Activated CD8-positive, alpha-beta memory T cell treated with anti-CD3 and anti-CD28 coated beads, Interleukin-2, amount 50 U/mL, for 1 hour (primary cell): ENCODE results near the gene CPSF7.
"Not testable (repeated sequence)": the region's sequence is repeated elsewhere in the genome, so short reads cannot be mapped to it uniquely, and the experiment has no call there.

Experiments
- DNase-seq: peaks from one replicate; pipeline ENCODE4 v3.0.0-alpha.2; 2020; ENCODE audit errors: extremely low read depth

The CPSF7 gene, protein sequence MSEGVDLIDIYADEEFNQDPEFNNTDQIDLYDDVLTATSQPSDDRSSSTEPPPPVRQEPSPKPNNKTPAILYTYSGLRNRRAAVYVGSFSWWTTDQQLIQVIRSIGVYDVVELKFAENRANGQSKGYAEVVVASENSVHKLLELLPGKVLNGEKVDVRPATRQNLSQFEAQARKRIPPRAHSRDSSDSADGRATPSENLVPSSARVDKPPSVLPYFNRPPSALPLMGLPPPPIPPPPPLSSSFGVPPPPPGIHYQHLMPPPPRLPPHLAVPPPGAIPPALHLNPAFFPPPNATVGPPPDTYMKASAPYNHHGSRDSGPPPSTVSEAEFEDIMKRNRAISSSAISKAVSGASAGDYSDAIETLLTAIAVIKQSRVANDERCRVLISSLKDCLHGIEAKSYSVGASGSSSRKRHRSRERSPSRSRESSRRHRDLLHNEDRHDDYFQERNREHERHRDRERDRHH

DNA sequence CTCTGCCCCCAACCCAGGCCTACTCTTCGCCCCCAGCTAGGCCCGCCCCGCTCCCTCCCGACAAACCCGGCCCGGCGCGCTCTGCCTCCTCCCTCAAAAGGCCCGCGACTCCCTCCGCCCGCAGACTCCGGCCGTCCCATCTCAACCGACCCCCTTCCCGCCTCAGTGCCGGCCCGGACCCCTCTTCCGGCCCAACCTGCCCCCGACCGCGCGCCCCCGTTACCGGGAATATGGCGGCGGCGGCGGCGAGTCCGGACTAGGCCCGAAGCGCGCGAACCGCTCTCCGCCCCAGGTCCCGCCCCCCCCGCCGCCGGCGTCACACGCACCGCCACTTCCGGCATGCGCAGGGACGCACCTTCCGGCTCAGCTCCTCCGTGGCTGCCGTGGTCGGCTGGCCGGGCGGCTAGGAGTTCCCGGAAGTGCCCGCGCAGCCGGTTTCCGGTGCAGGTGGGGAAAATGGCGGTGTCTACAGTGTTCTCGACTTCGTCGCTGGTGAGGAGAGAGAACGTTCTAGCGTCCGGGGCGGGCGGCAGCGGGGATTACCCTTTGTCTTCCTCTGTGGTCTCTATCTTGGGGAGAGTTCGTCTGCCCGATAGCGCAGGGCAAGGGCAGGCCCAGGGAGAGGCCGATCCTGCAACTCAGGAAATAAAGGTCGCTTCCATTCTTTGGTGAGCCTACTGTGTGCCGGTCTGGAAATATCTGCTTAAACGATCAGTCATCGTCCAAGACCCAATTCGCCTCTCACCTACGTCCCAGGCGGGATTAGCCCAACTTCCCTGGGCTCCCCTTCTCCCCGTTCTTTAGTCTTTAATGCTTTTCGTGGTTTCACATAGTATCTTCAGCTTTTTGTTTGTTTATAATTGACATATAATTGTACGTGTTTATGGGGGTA is at the start of gene CPSF7, which contains the start of gene SDHAF2:
Gene CPSF7 (minus strand): TSS at position 285 of the 892 bp plus-strand sequence. CDS start 740 bp downstream, outside the sequence.
Gene SDHAF2 (plus strand): TSS at position 434 of the 892 bp plus-strand sequence. CDS start 23 bp downstream, at position 457.
- peak; percentile 86 for DNase-seq

DNA sequence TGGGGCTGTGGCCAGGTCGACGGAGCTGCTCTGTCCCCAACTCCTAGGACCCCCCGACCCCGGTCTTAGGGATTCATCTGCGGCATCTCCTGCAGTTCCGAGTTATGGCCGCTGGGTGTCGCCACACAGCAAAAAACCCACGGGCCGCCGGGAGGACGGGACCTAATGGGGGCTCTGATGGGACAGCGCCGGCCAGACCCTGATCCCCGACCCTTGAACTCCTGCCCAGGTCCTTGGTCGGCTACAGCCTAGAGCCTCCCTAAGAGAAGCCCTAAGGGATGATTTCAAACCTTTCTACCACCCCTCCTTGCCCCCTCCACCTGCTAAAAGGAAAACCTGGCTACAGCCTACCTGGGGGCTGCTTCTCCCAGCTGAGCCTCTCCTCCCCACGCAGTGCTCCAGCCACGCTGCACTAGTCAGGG is 48.0 kb upstream of the CPSF7 start:
- DNase-seq, result no peak

DNA sequence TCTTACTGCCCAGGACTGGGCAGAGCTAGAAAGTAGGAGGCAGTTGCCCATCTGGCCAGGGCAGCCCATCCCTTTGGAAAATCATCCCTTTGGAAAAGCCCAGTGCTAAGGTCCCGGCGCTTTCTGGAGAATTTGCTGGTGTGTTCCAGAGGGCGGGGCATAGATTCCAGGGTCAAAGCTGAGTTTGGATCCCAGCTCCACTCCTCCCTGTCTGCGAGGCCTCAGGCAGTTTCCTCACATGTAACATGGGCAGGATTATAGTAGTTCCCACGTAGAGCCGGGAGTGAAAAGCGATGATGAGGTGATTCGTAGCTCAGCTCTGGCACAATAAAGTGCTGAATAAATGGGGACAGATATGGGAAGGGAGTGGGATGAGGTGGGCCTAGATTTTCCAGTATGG is 47.4 kb upstream of the CPSF7 start:
- no peak for DNase-seq

DNA sequence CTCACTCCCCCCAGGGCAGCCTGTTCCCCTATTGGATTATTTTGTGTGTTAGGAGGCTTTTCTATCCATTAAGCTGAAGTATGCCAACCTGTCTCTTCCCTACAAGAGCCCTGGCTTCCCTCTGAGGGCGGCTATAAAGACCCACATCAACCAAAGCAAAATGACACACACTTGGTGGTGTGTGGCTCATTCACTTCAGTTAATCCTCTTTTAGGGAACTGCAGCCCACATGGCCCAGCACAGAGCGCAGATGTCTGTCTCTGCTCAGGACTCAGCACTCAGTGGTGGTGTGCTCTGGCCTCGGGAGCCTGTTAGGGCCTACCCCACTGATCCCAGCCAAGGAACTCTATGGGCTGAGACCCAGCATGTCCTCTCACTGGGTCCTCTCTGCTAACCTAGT is 46.6 kb upstream of the CPSF7 start:
- no peak for DNase-seq

DNA sequence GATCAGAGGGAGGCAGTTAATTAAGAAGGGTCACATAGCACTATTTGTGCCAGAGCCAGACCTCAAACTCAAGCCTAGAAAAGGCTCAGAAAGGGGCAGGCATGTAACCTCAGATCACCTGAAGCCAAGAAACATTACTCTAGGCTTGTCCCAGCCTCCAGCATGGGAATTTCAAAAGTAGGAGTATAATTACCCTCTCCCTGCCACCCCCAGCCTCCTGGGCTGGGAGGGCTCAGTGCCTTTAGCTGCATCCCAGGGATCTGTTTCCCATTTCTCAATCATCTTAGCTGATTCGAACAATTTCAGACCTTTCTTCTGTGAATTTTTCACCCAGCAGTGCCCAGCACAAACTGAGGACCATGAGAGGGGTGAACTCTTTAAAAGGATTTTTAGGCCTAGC is 45.7 kb upstream of the CPSF7 start:
- no peak for DNase-seq

DNA sequence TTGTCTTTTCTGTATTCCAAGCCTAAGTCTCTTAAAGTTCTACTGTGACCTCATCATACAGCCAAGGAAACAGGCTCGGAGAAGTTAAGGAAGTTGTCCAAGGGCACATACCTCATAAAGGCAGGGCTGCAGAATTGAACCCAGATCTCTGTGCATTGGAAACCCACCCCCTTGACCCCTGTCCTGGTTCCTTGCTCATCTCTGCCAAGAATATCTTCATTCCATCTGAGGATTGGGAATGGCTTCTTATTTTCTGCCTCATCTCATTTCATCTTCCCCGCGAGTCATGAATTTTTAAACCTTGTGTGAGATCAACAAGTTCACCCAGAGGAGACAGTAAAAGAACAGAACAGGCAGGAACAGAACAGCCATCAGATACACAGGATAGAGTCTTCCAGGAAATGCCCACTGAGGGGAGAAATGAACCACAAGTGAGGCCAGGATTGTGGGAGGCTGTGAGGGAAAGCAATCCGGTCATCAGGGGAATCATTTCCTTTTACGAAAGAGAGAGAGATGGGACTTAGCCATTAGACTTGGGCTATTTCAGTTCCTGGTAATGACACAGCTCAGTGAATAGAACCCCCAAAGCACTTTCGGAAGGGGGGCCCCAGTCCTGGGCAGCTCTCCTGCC is 44.4 kb upstream of the CPSF7 start:
- no peak for DNase-seq

DNA sequence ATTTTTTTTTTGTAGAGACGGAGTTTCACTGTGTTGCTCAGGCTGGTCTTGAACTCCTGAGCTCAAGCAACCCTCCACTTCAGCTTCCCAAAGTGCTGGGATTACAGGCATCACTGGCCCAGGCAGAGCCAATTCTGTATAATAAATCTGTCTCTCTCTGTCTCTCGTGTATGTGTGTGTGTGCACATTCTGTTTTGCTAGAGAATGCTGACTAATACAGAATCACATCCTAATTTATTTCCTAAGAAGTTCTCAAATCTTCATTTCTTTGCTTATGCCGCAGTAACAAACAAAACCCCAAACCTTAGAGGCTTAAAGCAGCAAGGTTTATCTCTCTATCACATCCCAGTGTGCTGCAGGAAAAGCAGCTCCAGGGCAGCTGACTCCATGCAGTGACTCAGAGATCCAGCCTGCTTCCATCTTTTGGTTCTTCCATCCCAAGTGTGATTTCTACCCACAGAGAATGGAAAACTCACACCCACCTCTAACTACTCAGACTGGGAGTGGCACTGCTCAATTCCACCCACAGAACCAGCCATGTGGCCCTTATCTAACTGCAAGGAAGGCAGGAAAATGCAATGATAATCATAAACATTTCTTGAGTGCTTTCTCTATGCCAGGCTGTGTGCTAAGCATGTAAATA is 43.7 kb upstream of the CPSF7 start:
- DNase-seq, result no peak

DNA sequence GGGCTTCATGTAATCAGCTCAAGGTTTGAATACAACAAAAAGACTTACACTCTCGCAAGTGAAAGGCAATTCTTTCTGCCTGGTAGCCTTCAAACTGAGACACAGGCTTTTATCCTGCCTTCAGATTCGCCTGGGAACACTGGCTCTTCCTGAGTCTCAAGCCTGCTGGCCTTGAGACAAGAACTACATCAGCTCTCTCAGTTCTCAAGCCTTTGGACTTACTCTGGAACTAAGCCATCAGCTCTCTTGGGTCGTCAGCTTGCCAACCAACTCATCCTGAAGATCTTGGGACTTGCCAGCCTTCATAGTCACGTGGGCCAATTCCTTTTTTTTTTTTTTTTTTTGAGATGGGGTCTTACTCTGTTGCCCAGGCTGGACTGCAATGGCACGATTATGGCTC is 43.1 kb upstream of the CPSF7 start:
- no peak for DNase-seq

DNA sequence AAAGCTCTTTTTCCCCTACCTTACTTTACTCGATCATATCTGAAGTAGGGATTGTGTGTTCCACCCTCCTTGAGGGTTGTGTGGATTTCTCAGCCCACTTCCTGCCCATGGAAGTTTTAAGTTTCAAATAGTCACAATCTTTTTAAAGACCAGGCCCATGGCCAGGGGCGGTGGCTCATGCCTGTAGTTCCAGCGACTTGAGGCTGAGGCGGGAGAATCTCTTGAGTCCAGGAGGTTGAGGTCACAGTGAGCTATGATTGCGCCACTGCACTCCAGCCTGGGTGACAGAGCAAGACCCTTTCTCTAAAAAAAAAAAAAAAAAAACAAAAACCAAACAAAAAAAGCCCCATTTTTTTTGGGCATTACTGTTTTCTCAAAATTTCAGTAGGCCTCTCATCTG is 42.5 kb upstream of the CPSF7 start:
- DNase-seq, result no peak

DNA sequence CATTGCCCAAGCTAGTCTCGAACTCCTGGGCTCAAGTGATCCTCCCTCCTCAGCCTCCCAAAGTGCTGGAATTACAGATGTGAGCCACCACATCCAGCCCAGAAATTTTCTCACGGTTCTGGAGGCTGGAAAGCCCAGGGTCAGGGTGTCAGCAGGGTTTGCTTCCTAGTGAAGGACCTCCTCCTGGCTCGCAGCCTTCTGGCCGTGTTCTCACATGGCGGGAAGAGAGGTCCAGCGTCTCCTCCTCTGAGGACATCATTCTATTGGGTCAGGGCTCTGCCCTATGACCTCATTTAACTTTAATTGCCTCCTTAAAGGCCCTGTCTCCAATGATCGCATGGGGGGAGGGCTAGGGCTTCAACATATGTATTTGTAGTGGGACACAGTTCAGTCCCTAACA is 38.2 kb upstream of the CPSF7 start:
- DNase-seq, result no peak

DNA sequence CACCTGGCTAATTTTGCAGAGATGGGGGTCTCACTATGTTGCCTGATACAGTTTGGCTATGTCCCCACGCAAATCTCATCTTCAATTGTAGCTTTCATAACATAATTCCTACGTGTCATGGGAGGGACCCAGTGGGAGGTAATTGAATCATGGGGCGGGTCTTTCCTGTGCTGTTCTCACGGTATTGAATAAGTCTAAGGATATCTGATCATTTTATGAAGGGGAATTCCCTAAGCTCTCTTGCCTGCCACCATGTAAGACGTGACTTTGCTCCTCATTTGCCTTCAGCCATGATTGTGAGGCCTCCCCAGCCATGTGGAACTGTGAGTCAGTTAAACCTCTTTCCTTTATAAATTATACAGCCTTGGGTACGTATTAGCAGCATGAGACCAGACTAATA is 37.8 kb upstream of the CPSF7 start:
- not testable (repeated sequence) for DNase-seq

DNA sequence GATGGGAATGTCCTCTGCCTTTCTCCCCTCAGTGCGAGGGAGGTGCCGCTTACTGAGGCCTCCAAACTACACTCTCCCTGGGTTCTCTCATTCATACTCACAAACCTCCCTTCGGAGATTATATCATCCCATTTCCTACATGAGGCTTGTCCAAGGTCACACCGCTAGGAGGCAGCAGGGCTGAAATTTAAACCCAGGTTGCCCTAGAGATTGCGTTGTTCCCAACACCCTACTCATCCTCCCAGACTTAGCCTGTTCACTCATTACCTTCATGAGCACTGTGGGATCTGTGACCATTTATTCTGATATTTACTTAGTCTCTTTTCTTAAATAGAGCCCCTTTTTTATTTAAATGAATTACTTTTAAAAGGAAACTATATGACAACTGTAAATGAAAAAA is 31.2 kb upstream of the CPSF7 start:
- no peak for DNase-seq

DNA sequence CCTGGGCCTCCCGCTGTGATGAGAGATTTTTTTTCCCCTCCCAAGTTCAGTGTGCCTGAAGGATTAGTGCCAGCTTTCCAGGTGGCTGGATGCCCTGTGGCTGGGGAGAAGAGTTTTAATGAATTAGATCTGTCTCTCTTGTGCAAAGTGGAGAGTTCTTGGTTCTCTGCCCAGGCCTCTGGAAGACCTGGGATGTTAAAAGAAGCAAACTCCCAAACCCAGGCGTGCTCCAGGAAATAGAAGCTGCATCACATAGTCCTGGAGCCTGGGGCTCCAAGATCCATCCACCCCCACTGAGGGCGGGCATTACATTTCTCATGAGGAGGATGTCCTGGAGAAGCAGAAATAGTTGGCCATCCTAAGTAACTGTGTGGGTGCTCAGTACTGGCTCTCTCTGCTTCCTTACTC is 30.7 kb upstream of the CPSF7 start:
- DNase-seq, result no peak

DNA sequence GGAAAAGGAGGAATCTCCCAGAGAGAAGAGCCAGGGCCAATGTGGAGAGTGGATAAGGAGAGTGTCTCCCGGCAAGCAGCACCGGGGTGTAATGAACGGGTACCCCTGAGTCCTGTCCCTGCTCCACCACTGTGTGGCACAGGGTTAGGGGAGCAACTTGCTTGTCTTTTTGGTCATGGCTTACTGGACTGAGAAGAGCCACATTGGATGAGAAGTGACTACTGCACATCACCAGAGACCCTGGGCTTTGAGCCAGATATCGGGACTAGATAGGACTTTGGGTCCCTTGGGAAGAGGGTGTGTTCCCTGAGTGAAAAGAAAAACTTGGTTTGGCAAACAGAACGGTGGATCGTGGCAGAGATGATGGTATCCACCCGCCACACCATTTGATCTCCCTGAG is 24.7 kb upstream of the CPSF7 start:
- DNase-seq, result no peak

DNA sequence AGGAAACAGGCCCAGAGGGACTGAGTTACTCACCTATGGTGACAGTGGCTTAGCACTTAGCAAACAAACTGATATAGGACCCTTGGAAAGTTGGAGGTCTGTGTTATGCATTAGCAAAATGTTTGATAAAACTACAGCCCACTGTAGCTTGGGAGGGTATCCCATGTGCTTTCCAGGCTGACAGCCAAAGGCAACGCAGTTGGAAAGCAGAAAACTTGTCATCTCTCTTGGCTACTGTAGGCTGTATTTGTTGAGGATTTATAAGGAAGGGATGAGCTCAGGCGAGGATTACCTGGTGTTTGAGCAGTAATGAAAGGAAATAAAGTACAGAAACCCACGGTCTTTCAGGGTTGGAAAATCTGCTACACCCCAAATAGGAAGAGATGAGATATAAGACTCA is 23.9 kb upstream of the CPSF7 start:
- no peak for DNase-seq

DNA sequence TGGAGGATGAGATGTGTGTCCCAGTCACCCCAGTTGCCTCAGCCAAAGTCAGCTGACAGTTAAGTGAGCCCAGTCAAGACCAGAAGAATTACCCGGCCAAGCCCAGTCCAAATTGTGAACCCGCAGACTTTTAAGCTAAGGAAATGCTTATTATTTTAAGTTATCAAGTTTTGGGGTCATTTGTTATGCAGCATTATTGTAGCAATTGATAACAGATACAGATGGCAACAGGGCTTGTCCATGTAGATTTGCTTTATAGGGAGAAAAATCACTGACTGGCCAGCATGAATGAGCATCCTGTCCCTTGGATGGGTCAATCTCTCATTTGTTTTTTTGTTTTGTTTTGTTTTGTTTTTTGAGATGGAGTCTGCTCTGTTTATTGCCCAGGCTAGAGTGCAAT is 23.1 kb upstream of the CPSF7 start:
- DNase-seq, result no peak

DNA sequence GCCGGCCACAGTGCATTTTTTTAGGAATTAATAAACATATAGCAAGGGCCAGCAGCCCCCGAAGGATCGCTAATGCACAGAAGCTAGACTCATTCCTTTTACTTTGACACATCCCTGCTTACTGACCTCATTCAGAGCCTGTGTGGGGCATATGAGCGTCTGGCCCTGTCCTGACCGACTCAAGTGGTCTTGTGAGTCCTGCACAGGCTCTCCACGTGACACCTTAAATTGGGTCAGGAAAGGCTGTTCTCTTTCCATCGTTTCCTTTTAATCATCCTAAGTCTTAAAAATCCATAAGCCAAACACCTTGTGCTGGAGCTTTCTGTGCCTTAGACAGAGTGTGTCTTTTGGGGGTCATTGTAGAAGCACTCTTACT is 18.8 kb upstream of the CPSF7 start:
- no peak for DNase-seq

DNA sequence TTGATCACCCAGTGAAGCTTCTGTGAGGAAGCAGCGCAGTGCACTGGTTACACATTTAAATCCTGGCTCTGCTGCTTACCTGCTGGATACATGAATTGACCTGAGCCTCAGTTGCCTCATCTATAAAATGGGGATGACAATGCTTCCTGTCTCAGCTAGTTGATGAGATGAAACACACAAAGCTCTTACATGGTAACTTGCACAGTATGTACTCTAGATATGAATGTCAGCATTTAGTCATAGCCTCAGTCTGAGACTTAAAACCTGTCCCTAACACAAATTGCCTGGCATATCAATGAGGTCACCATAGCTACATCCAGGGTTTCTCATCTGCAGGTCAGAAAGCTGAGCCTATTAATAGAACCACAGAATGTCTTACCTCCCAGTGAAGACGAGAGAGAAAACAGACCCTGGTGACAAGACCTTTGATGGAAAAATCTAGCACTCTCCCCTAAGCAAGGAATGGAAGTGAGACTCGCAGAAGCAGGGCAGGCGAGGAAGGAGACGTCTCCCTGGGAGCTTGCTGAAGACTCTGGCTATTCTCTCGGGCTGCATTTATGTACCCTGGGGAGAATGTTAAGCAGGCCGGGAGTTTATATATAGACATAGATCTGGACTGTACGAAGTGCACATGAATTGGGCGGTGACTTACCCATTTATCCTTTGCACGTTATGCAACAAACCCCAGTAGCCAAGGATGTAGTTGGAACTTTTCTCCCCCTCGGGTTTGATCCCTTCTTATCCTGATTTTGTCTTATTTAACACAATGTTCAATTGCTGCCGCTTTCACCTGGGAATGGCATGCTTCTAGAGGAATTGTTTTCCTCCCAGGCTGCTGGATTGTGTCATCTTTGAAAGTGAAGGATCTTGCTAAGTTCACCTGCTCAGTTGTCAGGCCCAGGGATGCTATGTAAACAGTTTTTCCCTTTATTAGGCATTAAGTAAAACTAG is 18.1 kb upstream of the CPSF7 start:
- no peak for DNase-seq

DNA sequence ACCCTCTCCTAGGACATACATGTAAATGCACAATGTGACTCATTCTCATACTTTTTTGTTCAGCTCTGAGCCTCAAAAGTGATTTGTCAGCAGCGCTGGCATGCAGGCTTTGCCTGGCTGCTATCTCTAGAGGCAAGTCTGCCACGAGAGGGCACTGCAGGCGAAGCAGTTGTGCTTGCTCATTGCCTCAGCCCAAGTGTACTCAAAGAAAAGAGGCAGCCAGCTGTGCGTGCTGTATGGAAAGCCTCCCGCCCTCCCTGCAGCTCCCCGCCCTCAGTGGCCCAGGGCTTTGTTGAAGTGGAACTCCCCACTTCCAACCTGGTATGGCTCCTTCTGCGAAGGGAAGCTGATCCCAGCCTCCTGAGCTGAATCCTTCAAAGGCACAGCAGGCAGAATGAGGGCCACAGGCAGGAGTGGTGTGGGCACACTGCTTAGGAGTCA is 16.5 kb upstream of the CPSF7 start:
- peak; percentile 24 for DNase-seq

DNA sequence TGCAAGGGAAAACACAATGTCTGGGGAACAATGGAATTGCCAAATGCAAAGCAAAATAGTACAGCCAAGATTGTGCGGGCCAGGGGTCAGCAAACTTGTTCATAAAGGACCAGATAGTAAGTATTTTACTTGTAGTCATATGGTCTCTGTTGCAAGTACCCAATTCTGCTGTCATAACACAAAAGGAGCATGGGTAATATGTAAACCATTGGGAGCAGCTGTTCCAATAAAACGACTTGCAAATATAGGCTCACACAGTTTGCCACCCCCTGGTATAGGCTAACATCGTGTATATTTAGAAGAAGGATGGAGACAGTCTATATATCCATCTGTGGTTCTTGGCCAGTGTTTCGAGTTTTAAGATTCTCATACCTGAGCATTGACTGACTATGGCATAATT is 15.7 kb upstream of the CPSF7 start:
- DNase-seq, result no peak

DNA sequence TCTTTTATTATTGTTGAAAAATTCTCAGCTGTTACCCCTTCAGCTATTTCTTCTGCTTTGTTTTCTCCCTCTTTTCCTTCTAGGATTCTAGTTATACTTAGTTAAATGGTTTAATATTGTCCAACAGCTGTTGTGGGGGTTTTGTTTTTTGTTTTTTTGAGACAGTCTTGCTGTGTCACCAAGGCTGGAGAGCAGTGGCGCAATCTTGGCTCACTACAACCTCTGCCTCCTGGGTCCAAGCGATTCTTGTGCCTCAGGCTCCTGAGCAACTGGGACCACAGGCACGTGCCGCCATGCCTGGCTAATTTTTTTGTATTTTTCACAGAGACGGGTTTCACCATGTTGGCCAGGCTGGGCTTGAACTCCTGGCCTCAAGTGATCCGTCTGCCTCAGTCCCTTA is 12.8 kb upstream of the CPSF7 start:
- DNase-seq, result no peak
